SKM-1 treated with dmso at 0.1 percent for 144 hours (cell line): ENCODE data around the gene DMKN.
"Not testable (repeated sequence)": the region's sequence is repeated elsewhere in the genome, so short reads cannot be mapped to it uniquely, and the experiment has no call there.

Experiments
- DNase-seq: peaks from one replicate; lab custom pipeline; 2025; ENCODE audit not compliant: unreplicated experiment; lab: John Stamatoyannopoulos, UW

The DMKN gene

DNA sequence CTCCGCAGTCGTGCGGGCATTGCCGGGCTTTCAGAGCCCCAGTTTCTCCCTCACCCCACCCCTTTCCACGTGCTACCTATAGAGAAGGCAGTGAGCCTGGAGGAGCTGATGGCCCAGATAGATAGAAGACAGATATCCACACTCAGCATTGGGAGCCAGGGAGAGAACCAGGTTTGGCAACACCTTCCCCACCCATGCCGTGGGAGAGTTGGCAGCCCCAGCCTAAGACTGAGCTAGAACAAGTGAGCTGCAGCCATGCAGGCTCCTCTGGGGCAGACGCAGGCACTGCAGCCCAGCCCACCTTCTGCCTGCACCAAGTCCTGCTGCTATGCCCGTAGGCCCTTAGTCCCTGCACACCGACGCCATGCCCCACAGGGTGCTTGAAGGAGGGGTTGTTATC, 12.8 kb downstream of the DMKN start:
- DNase-seq, result no peak

- no peak for DNase-seq
These were observed 14.4 kb downstream of the DMKN start for GRCh38 chr19:35498984-35499527.

DNA sequence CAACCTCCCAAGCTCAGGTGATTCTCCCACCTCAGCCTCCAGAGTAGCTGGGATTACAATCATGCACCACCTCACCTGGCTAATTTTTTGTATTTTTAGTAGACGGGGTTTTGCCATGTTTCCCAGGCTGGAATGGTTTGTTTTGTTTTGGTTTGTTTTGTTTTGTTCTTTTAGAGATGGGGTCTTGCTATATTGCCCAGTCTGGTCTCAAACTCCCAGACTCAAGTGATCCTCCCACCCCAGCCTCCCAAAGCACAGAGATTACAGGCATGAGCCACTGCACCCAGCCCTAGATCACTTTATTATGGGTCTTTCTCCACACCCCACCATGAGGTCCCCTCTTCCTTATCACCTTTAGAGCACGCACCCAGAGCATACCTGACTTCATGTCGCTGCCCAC, 15.2 kb downstream of the DMKN start:
- DNase-seq, result no peak

- DNase-seq, result no peak
These were observed 16.0 kb downstream of the DMKN start for GRCh38 chr19:35497406-35497805.

- DNase-seq, result peak; percentile 54
These were observed 18.1 kb downstream of the DMKN start for GRCh38 chr19:35495107-35496064.

- DNase-seq, result no peak
These were observed 19.5 kb downstream of the DMKN start for GRCh38 chr19:35493971-35494370.

- DNase-seq, result no peak
These were observed 21.6 kb downstream of the DMKN start for GRCh38 chr19:35491836-35492360.

DNA sequence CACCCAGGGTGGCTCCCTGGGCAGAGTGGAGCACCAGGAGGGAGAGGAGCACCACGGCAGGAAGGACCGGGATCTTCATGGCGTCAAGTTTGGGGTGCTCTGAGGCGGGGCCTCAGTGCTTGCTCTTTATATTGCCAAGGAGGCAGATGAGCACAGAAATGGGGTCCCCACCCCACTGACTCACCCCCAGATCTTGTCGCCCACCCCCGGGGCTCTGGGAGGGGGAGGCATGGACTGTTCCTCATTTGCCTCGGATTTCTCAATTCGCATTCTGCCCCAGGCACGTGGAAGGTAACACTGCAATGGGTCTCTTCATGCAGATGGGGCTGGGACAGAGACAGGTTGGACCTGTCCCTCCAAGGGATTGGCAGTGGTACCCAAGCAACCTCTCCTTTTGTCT, 23.1 kb downstream of the DMKN start, which contains the start of gene KRTDAP:
Gene KRTDAP, minus strand, starts transcription at position 101 of the 400 bp plus-strand sequence. Its CDS starts 22 bp downstream, at position 79.
- DNase-seq, result no peak

- DNase-seq, result no peak
These were observed 24.8 kb downstream of the DMKN start for GRCh38 chr19:35488677-35489076.

DNA sequence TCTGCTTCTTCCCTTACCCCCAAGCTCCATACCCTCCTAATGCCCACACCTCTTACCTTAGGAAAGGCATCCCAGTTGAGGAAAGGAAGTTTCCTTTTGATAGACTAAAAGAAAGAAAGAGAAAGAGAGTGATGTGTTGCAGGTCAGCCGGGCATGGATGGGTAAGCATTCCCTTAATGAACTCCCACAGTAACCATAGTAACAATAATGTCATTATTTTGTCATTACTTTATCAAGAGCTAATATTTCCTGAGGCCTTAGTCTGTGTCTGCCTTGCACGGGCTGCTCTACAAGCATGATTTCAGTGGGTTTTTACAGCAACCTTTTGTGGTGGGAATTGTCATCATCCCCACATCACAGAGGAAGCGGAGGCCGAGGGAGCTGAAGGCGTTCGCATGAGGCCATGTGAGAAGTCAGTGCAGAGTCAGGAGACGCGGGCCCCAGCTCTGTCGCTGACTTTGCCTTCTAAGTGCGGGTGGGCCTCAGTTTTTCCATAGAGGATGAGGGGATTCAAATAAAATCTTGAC, 25.7 kb downstream of the DMKN start:
- DNase-seq, result no peak

DNA sequence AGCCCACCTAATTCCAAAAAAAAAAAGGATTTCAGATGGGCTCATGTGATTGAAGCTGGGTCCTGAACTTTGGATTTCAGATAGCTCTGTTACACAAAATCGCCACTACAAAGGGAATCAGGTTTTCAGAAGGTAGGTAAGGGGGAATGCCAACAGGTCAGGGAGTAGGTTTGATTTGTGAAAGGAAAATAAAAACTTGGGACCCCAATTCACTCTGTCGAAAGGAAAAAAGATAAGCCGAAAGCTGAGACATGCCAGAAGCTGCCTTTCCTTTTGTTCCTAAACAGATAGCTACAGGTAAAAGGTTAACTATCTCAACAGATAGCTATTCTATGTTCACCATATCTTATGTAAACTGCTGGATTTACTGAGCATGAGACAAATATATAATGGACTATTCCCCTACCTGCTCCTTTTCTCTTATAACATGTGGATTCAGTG, 27.2 kb downstream of the DMKN start:
- DNase-seq, result no peak

DNA sequence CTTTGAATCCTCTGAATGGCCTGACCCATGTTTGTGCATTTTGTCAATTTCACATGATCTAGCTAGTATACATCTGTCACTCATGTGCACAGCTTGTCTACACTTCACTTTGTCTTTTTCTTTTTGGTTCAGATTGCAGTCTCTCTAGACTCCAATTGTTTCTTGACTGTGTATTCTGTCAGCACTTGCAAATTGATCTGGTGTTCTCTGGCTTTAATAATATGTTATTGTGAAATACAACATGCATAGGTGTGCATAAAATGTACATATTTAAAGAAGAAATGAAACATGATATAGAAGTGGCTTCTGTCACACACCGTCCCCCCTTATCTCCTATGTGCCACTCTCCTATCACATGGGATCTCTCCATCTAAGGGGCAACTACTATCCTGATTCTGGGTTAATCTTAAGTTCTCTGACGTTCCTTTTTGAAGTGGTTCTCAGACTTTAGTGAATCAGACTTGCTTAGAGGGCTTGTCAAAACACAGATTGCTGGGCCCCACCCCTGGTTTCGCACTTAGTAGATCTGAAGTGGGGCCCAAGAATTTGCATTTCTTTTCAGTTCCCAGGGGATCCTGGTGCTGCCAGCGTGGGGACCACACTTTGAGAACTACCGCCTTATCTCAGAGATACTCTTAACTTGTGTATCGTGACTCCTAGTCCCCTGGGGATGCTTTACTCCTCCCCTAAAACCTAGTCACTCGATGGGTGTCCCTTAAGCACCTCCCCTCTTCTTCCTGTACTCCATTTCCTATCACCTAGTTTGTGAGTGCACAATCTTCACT, 29.0 kb downstream of the DMKN start:
- no peak for DNase-seq

GRCh38 chr19:35483089-35483488, 30.4 kb downstream of the DMKN start:
- DNase-seq, result no peak

- no peak for DNase-seq
These were observed 34.4 kb downstream of the DMKN start for GRCh38 chr19:35478794-35479677.

- no peak for DNase-seq
These were observed 37.3 kb downstream of the DMKN start for GRCh38 chr19:35476149-35476548.

- not testable (repeated sequence) for DNase-seq
These were observed 38.9 kb downstream of the DMKN start for GRCh38 chr19:35474594-35474993.

- DNase-seq, result no peak
These were observed 39.3 kb downstream of the DMKN start for GRCh38 chr19:35474104-35474503.

DNA sequence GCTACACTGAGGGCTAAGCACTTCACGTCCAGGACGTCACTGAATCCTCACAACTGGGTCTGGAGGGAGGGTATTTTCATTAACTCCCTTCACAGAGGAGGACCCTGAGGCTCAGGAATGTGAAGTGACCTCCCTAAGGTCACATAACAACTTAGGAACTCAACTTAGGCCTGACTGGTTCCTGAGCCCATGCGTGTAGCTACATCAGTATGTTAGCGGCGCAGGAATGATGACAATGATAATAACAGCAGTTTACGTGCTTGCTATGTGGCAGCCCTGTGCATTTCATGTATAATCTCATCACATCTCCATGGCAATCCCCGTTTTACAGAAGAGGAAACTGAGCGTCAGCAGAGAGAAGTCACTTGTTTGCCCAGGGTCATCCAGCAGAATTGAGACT, 41.5 kb downstream of the DMKN start:
- DNase-seq, result no peak

- not testable (repeated sequence) for DNase-seq
These were observed 42.4 kb downstream of the DMKN start for GRCh38 chr19:35471075-35471474.

GRCh38 chr19:35470128-35470527, 43.3 kb downstream of the DMKN start:
- DNase-seq, result no peak
